ENCODE measurements around the gene IQGAP2.

IQGAP2 gene

GRCh38 chr5:76460104-76460503 lies 57.0 kb downstream of the IQGAP2 start:
- H3K4me3 ChIP-seq (ENCODE audit: low read length), result no peak overlapping the region
- TF ChIP-seq CTCF (conservative IDR thresholded peaks at IDR 0.05; ENCODE audit: low read length), result no peak
- no peak for DNase-seq (ENCODE audit: low read depth)

- no peak for DNase-seq (ENCODE audit: low read depth)
- no peak overlapping the region for H3K4me3 ChIP-seq (ENCODE audit: low read length)
- TF ChIP-seq CTCF (conservative IDR thresholded peaks at IDR 0.05; ENCODE audit: low read length), result no peak
These were observed 59.1 kb downstream of the IQGAP2 start for GRCh38 chr5:76462097-76462667.

- no peak overlapping the region for H3K4me3 ChIP-seq (ENCODE audit: low read length)
- DNase-seq (ENCODE audit: low read depth), result no peak
- TF ChIP-seq CTCF (conservative IDR thresholded peaks at IDR 0.05; ENCODE audit: low read length), result no peak
These were observed 64.1 kb downstream of the IQGAP2 start for GRCh38 chr5:76467216-76467615.

- TF ChIP-seq CTCF (conservative IDR thresholded peaks at IDR 0.05; ENCODE audit: low read length), result no peak
- no peak overlapping the region for H3K4me3 ChIP-seq (ENCODE audit: low read length)
- DNase-seq (ENCODE audit: low read depth), result no peak
These were observed 65.7 kb downstream of the IQGAP2 start for GRCh38 chr5:76468635-76469425.

GRCh38 chr5:76469656-76470290 lies 66.7 kb downstream of the IQGAP2 start:
- no peak for TF ChIP-seq CTCF (conservative IDR thresholded peaks at IDR 0.05; ENCODE audit: low read length)
- no peak overlapping the region for H3K4me3 ChIP-seq (ENCODE audit: low read length)
- no peak for DNase-seq (ENCODE audit: low read depth)

- no peak for DNase-seq (ENCODE audit: low read depth)
- H3K4me3 ChIP-seq (ENCODE audit: low read length), result no peak overlapping the region
- TF ChIP-seq CTCF (conservative IDR thresholded peaks at IDR 0.05; ENCODE audit: low read length), result no peak
These were observed 67.9 kb downstream of the IQGAP2 start for GRCh38 chr5:76470976-76471375.

- DNase-seq (ENCODE audit: low read depth), result no peak
- TF ChIP-seq CTCF (conservative IDR thresholded peaks at IDR 0.05; ENCODE audit: low read length), result no peak
- H3K4me3 ChIP-seq (ENCODE audit: low read length), result no peak overlapping the region
These were observed 68.3 kb downstream of the IQGAP2 start for GRCh38 chr5:76471406-76471805.

Measured in AG10803 (cell line).